Ureter (tissue), 1 donor: ENCODE results near the gene MRPS18B. TPM values are rescaled to one million over a fixed set of nuclear protein-coding genes. Genes with fewer than 3 reads are reported as not detected.

Experiments
- DNase-seq: peaks from one replicate; pipeline ENCODE4 v3.0.0-alpha.2; 2020; ENCODE audit warnings: low spot score
- total RNA-seq: library from RNA; stranded (reverse); gene quantifications from one replicate; pipeline ENCODE4 v1.2.4, GENCODE V29; 2023
- donor health status: DM: yes; HTN: yes; CAD: no.

Gene MRPS18B
- total RNA-seq, 1 donor from 2014 or later, result 56.0 TPM

DNA sequence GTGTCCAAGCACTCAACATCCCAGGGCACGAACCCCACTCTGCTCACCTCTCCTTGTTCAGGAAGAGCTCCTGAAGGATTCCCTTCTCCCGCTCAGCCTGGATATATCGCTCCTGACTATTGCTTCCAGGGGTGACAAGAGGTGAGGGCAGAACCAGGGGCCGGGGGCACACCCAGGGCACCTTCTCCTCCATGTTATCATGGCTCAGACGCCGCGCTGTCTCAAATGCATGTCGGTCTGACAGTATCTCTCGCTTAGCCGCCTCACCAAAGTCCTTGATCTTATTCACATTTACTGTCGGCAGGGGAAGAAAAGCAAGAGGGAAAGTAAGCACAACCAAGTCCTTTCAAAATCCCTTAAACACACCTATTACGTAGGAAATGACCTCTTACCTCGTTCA is 13.7 kb upstream of the MRPS18B start:
- DNase-seq, result no peak

DNA sequence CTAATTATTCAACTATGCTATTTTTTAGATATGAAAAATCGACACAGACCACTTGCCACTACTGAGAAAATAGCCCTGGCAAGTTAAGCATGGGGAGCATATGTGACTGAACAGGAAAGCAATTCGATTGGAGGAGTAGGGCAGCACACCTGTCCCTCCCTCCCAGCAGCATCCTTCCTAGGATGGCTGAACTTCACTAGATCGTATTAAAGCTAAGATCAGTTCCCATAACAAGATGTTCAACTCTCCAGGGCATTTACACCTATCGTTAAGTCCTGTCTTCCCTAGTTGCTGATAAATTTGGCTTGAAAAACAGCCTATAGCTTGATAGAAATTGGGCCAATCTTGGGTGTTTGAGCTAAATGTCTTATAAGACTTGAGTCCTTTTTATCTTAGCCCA is 7.6 kb upstream of the MRPS18B start:
- no peak for DNase-seq

DNA sequence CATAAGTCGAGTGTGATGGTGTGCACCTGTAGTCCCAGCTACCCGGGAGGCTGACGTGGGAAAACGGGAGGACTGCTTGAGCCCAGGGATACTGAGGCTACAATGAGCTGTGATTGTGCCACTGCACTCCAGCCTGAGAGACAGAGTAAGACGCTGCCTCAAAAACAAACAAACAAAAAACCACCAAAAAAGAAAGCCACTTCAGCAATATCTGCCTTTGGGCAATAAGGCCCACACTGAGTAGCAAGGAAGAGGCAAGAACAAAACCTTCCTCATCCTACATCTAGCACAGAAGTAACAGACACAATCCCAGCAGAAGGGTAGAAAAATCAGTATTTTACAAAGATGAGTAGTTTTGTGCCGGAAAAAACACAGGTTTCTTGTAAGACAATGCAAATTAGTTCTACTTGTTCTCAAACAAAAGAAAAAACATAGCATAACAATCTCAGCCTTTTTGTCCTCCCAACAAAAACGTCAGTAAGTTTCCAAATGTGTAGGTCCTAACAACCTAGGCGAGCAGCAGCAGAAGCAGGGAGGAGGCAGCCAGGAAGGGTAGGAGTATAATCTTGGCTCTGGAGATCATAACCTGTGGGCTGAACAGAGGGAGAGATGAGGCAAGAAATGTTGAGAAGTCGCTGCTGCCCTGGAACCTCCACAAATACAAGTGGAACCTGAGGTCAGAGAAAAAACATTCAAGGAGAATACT is 6.3 kb upstream of the MRPS18B start:
- no peak for DNase-seq

DNA sequence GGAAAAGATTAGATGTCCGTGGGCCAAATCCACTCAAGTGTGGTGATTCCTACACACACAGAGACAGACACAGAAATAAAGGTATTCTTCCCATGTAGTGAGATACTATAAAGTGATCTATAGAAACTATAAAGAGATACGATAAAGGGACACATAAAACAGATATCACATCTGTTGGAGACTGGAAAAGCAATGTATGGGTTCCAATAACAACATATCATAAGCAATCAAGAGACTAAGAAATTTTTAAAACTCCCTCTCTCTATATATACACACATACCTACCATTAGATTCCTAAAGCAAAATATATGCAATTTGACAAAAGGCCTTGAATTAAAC is 5.8 kb upstream of the MRPS18B start:
- no peak for DNase-seq

DNA sequence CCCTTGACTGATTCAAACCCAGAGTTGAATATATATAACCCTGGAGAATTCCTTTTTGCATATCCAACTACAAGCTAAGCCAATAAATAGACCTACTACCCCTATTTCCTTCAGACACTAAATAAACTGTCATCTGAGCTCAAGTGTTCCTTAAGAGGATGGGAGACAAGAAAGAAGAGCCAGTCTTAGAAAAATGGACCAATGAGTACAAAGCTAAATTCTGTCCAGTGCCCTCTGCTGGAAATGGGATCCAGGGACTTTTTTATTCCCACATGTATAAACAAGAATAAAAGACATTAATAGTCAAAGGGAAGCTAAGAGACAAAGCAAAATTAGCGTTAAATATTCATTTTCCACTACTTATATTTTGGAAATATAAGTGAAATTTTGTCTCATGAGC is 5.4 kb upstream of the MRPS18B start:
- no peak for DNase-seq

DNA sequence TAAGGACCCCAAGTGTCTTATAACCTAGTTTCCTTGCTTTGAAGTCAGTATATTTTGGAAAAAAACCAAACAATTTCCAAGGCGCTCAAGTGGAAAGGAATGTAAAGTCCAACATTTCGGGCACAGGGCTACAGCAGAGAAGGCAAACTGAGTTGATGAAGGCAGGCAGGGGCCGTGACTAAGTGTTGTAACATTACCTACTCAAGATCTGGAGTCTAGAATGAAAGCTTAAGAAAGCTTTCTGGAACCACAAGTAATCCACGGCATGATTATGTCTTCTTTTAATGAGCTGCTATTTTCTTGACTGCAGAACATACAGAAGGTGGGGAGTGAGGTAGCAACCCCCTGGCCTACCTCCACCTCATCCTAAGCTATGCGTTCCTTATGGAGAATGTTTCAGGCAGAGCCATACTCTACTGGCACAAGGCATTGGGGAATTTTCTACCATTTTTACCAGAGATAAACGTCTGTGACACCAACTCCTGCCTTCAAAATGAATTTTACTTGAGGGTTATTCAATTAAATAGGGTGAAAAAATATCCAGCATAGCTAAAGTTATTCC is 4.9 kb upstream of the MRPS18B start:
- DNase-seq, result no peak

DNA sequence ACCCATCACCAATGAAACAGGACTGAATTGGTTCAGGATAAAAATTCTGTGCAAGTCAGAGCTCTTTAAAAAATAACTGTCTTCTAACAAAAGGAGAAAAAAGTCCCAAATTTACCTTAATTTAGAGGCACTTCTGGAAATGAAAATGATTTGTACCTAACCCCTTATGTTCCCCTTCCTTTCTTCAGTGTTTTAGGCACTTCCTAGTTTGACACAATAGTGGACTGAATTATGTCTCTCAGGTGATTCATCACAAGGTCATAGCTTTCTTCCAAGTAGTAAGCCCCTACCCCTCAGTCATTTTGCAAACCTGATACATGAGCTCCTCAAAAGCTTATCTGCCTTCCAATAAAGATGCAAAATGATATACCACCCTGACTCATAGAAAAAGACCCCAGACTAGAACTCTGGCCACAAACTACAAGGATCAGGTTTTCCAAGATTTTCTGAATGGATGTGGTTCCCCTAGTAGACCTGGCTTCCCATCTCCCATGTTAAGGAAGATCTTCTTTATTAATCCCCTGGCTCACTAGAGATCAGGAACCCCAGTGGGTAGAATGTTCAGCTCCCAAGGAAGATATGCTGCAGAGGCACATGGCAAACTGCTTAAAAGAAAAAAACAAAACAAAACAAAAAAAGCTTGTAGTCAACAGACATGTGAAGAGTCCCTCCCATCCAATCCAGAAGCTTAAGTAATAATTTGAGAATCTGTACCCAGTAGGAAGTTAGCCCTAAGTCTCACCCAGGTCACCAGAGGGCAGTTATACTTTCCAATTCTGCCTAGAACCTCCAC is 4.2 kb upstream of the MRPS18B start:
- no peak for DNase-seq

DNA sequence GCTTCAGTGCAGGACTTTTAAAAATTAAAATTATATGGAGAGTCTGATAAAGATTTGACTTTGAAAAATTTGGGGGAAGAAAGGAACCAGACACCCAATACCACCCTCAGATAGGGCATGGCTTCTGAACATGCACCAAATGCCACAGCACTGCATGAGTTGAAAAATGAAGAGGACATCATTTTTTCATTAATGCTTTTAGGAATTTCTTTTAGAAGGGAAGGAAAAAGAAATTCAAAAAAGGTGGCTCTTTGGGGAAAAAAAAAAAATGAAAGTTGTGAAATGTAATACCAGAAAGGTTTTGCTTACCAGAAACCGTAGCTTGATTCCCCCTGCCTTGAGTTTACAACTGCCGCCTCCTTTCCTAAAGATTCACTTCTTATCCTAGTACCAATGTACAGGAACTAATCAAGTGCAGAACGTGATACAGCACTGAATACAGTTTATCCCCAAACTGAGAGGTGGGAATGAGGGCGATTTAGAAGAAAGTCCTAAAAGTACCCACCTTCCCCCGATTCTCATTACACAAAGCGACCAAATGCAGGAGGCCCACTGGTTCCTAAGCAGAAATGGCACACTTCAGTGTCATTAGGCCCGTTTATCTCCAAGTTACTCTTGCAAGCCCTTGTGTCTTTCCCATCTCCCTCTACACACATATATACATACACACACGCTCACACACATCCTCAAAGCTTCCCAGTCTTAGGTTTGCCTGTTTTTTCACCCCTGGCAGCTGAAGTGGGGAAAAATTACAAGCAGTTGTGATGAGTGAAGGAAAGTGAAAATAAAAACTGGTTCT is 3.4 kb upstream of the MRPS18B start:
- DNase-seq, result no peak

DNA sequence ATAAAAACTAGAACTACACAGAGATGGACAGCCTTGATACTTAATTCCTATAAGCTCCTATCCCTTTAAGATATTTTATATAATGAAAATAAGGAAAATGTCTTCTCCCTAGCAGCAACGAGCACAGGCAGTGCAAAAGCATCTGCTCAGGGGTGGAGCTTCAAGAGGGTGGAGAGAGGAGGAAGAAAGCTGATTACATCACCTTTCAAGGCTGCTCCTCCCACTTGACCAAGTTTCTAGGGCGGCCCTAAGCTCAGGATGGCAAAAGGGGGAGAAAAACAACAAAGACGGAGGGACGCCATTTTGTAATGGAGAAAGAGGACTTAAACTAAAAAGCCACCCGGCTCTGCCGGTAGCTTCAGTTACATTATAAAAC is 2.8 kb upstream of the MRPS18B start:
- peak; percentile 94 for DNase-seq

DNA sequence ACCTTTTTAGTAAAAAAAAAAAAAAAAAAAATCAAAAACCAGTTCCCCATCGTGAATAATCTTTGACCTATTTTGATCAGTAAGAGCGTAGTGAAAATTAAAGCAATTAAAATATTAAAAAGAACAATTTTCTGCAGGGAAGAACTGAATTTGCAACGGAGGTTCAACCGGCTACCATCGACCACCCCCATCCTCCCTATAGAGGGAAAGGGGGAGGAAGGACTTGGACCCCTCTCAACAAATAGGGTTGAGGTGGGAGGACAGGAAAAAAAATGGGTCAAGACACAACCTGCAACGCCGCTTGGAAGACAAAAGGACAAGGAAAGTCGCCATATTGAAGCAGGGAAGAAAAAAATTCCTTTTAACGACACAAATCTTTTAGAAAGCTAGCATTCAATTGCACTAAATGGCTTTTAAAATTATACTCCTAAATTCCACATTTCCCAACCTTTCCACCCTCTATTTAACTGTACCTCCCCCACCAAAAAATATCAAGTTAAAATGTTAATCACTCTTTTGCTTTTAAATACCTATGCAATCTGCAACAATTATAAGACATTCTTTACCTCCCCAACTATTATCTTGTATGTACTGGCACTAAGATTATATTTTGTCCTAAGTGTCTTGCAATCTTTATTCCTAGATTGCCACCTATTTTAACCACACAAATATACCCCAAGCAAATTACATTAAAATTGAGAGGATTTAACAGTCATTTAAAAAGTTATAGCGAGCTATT is 2.3 kb upstream of the MRPS18B start:
- DNase-seq, result peak; percentile 64

DNA sequence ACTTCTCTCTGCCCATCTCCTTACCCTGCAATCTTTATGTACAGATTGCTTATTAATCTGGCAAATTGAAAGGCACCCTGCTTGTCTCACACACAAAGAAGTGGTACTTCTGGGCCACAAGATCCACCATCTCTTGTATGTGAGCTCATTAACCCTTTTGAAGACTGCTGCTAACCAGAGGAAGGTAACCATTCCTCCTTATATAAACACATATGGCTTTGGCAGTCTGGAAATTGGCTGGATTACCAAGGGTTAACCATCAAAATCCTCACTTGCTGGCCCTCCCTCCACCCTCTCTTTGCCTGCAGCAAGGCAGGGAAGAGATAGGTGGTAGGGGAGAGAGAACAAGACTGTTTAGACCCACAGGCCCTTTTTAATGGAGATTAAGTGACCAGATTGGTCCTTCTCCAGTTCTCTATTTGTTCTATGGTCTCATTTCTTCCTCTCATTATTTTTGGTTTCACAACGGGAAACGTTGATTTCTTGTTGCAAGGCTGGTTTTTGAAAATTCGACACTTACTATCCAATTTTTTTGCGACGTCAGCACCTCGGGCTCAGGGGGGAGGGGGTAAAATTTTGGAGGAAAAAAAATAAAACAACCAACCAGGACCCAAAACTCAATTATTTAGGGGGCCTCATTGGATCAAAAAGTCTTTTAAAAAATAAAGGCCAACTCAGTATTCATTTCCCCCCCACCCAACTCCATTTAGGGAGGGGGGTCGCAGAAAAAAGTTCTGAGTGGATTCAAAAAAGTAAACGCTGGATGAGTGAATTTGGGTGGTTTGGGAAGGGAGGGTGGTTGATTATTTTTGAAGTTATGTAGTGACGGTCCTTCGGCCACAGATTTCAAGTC is 1.5 kb upstream of the MRPS18B start:
- DNase-seq, result no peak

DNA sequence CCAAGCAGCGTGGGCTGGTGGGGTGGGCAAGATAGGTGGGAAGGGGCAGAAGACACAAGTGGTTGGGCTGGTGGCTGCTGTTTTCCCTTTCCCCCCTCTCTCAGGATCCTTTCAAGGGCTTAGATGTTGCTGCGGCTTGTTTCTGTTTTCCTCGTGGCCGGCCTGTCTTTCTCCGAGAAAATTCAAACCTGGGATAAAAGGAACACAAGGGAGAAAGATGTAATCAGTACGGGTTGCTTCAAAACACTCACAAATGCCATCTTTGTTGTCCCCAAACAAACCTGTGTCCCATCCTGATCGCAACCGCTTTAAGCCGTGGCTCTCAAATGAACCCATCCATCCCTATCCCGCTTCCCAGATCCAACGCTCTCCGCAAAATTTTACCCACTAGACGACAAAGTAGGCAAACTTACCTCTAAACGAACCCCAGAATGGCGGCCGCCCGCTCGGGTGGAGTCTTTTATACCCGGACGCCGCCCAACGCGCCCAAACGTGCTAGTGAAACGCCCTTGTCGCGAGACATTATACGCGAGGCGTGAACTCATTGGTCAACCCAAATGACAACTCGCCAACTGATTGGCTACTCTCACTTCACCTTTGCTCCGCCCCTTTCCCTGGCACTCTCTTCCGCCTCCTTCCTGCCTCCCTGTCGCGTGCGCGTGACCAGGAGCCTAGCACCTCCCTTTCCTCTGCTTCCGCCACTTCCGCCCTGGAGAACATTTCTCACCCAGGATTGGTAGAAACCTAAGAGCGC is 652 bp upstream of the MRPS18B start, which contains the start of gene PPP1R10:
Gene PPP1R10 (minus strand): TSS at position 433 of the 754 bp plus-strand sequence. CDS start 7,299 bp downstream, outside the sequence.
- DNase-seq, result peak; percentile 99

DNA sequence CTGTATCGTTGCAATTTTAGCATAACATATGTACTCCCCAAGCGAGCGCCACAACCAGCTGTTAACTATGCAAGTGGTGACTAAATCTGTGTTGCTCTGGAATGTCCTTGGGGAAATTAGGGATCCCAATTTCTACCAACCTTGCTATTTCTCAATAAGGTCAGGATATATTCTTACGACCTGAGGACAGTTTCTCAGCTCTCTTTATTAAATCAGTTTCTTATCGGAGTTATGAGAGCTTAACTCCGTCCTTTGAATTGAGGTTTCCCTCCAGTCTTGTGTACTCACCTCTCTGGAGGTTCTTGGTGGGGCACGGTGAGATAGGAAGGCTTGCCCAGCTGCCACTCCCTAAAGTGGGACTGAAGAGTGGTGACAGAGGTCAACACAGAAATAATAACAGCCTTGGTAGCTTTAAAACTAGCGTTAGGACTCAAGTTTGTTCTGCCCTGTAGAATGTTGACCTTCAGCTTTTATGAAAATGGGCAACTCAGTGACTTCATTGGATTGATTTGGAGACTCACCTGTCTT is 694 bp downstream of the MRPS18B start:
- DNase-seq, result no peak

DNA sequence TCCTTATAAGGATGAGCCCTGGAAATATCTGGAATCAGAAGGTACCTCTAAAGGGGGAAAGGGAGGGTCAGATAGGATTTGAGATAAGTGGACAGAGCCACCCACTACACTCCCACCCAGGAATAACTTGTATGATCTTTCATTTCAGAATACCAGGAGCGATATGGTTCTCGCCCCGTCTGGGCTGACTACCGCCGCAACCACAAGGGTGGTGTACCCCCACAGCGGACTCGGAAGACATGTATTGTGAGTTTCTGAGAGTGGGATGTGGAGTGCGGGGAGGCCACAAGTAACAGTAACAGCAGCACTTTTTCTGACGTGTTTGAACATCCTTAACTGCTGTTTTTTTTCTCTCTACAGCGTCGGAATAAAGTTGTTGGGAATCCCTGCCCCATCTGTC is 1.9 kb downstream of the MRPS18B start:
- no peak for DNase-seq

DNA sequence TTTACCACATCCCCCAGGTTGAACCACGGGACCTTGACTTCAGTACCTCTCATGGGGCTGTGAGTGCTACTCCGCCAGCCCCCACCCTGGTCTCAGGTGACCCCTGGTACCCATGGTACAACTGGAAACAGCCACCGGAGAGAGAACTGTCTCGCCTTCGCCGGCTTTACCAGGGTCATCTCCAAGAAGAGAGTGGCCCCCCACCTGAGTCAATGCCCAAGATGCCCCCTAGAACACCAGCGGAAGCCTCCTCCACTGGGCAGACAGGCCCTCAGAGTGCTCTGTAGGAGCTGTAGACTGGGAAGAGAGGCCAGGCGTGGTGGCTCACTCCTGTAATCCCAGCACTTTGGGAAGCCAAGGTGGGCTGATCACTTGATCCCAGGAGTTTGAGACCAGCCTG is 7.9 kb downstream of the MRPS18B start:
- DNase-seq, result no peak

DNA sequence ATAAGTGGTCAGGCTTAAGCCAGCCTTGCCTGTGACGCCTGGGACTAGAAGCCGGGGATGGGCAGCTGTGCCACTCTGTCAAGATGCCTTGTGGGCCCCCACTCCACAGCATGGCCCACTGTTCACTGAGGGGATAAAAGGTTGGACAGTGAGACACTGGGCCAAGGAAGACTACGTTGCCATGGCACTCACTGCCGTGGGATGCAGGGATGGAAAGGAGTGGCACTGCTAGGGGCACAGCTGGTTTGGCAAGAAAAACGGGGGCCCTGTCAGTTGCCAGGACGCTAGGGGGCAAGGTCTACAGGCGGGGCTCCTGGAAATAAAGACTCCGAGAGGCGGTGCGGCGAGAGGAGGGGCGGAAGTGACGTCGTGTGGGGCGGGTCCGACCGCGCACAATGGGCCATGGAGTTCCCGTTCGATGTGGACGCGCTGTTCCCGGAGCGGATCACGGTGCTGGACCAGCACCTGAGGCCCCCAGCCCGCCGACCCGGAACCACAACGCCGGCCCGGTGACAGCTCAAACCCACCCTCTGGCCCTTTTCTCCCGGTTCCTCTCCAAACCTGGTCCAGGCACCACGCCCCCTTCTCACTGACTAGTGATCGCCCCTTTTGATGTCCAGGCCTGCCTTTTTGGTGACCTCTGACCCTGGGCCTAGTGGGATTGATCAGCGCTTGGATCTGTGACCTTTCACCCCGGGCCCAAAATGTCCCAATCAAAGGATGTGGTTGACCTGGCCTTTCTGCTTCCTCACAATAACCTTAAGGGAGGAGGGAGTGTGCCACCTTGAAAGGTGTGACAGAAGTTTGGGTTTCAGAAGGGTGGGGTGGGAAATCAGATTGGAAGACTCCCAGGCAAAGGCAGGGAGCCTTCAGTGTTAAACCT is 9.1 kb downstream of the MRPS18B start, which contains the start of gene ATAT1:
Gene ATAT1 (plus strand): TSS at position 391 of the 883 bp plus-strand sequence.
- peak; percentile 94 for DNase-seq

DNA sequence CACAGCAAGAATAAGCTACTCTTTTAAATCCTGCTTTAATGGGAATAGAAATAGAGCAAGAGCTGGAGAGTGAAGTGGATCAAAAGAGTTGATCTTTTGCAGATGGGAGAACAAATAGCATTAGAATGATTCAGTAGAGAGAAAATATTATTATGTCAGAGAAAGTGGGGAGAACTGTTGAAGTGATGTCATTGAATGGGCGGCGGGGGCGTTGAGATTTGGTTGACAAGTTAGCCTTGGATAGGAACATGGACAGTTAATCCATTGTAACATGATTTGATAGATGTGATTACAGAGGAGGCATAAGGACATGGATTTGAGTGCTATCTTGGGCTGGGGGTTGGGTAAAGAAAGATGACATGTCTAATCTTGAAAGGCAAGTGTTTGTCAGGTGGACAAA is 18.2 kb downstream of the MRPS18B start:
- DNase-seq, result no peak

DNA sequence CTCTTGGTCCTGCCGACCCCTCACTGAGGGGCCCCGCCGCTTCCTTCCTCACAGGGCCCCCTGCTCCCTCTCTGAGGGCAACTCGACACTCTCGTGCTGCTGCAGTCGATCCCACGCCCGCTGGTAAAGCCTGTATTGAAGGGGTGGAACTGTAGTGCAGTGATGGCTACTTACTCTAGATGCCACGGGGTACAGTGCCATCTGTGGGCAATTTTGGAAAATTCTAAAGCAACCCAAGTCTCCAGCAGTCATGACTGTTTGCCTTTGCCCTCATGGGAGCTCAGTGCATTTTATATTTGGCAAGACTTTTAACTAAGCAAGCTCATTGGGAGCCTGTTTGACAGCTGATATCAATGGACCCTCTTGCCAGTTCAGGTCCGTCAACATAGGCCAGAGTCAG is 22.8 kb downstream of the MRPS18B start:
- no peak for DNase-seq
